ENCODE data around the gene GRID2.
A peak's percentile ranks its signal among the peaks of the same experiment; 100 is the strongest.

The GRID2 gene

GRCh38 chr4:93746031-93746430, 1442.3 kb downstream of the GRID2 start:
- in situ Hi-C loops (cut with MboI; ENCODE audit: low sequenced_read_pairs, unreplicated experiment) = no loop called here
- DNase-seq (ENCODE audit: low spot score) = no peak
- TF ChIP-seq CTCF (IDR thresholded peaks at IDR 0.05; ENCODE audit: borderline replicate concordance, control extremely low read depth, extremely low read depth, insufficient read depth, missing control alignments) = no peak

DNA sequence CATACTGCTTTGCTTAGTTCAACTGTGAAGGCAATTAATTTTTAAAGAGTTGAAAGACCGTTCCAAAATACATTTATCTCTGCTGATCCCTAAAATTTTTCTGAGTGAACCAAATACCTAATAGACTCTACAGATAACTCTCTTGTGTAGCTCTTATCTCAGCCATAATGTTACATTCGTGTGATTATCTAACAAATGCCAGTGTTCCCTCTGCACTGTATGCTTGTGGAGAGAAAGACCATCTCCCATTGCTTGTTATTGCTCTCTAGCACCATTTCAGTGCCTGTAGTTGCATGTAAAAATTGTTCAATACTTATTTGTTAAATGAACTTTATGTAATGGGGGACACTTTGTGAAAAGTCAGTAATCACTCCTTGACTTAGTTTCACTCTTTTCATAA, 1443.5 kb downstream of the GRID2 start:
- in situ Hi-C loops (cut with MboI; ENCODE audit: low sequenced_read_pairs, unreplicated experiment) = no loop called here
- no peak for DNase-seq (ENCODE audit: low spot score)

DNA sequence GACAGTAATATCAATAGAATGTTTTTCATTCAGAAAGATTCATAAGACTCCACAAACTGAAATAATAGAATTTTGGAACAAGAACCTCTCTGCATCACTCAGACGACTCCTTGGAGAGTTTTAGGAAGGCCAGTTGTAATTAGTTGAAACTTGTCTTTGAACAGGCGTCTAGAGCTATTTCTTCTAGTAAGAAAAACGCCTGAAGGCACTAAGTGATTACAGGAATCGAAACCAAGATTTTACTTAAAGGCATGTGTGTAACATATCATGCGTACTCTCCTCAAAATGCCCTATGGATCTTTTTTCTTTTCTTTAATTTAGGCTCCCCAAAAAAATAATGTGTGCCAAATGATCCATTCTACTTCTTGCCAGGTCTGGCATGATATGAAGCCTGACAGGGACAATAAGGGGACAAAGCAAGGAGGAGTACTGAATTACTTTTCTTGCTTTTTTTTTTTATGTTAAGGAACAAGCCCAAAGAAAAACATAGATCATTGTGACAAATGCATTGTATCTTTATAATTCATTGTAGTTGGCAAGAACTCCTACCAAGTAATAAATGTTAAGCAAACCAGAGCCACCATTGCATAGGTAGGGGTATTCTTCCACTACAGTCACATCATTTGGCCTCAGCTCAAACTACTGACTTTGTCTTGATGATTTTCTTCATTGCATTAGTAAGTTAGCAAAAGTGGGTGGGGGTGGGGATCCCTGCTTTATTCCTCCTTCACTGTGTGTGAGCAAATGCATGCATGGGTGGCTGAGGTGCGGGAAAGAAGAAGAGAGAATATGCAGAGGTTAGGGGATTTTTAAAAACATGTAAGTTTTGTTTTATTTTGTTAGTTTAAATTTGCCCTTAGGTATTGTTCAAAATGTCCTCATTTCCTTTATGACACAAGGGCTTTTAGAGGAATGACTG, 1444.9 kb downstream of the GRID2 start:
- no peak for DNase-seq (ENCODE audit: low spot score)
- no peak for TF ChIP-seq CTCF (IDR thresholded peaks at IDR 0.05; ENCODE audit: borderline replicate concordance, control extremely low read depth, extremely low read depth, insufficient read depth, missing control alignments)
- in situ Hi-C loops (cut with MboI; ENCODE audit: low sequenced_read_pairs, unreplicated experiment) = no loop called here

More for the DNA sequence above, 1443.5 kb downstream of the GRID2 start:
- TF ChIP-seq CTCF (IDR thresholded peaks at IDR 0.05; ENCODE audit: borderline replicate concordance, control extremely low read depth, extremely low read depth, insufficient read depth, missing control alignments) = no peak

DNA sequence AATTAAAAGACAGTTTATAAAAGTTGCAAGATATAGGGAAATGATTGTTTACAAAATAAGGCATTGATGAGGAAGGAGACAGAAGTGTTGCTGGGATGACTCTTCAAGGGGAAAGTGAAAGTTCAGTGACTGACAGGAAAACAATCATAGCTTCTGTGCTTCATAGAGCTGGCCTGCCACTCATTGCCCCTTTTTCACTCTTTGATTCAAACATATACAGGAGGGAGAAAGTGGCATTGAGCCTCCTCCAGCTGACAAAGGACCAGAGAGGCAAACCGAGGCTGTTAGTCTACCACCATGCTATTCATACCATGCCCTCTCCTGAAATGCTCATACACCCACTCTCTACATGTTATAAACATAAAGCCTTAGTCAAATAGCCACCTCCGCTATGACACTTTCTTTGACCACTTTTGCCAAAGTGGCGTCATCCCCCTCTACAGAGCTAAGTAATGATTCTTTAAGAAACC, 1445.6 kb downstream of the GRID2 start:
- TF ChIP-seq CTCF (IDR thresholded peaks at IDR 0.05; ENCODE audit: borderline replicate concordance, control extremely low read depth, extremely low read depth, insufficient read depth, missing control alignments) = no peak
- peak; percentile 44 for DNase-seq (ENCODE audit: low spot score)
- in situ Hi-C loops (cut with MboI; ENCODE audit: low sequenced_read_pairs, unreplicated experiment) = no loop called here

- in situ Hi-C loops (cut with MboI; ENCODE audit: low sequenced_read_pairs, unreplicated experiment) = no loop called here
- no peak for TF ChIP-seq CTCF (IDR thresholded peaks at IDR 0.05; ENCODE audit: borderline replicate concordance, control extremely low read depth, extremely low read depth, insufficient read depth, missing control alignments)
- DNase-seq (ENCODE audit: low spot score) = no peak
Observed at GRCh38 chr4:93751411-93751810, 1447.6 kb downstream of the GRID2 start.

DNA sequence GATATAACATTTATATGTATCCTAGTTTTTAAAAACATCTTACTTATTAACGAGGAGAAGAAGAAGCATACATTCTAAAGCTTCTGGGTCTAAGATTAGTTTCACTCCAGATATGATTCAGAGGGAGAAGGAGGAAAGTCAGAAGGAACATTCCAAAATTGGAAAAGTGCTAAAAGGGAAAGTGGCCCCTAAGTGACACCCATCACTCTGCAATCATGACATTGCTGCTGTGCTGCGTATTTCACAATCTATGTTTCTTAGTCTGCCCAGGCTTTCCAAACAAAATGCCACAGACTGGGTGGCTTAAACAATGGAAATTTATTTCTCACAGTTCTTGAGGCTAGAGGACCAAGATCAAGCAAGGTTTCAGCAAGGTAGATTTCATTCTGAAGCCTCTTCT, 1452.3 kb downstream of the GRID2 start:
- in situ Hi-C loops (cut with MboI; ENCODE audit: low sequenced_read_pairs, unreplicated experiment) = no loop called here
- TF ChIP-seq CTCF (IDR thresholded peaks at IDR 0.05; ENCODE audit: borderline replicate concordance, control extremely low read depth, extremely low read depth, insufficient read depth, missing control alignments) = no peak
- DNase-seq (ENCODE audit: low spot score) = no peak
